HCT116 (cell line): ENCODE data around the gene CENPC. TPM values are rescaled to one million over a fixed set of nuclear protein-coding genes. Genes with fewer than 3 reads are reported as not detected.

Source experiments
- ATAC-seq: fragments of 200-7000 bp; cut with Tn5 transposase; 2 replicates; pipeline ENCODE4 v1.9.1; 2020; ENCODE audit warnings: mild to moderate bottlenecking, moderate library complexity
- BruUV-seq: library from RNA; stranded (reverse); fragments of 400-500 nt; replicated peaks from 2 replicates; lab custom pipeline; 2021; lab: Mats Ljungman, UMichigan
- CTCF ChIA-PET: fragments of 300-600 bp; sonication (Branson Sonifier 250); formaldehyde crosslinking; loops from one replicate; lab custom pipeline; 2021; ENCODE audit warnings: antibody characterized with exemption; lab: Charles Lee
- POLR2A ChIA-PET: fragments of 300-600, 350-600 bp; sonication (Branson Sonifier 250); formaldehyde crosslinking; loops from one replicate; lab custom pipeline; 2021; ENCODE audit warnings: antibody characterized with exemption; lab: Charles Lee
- RAD21 ChIA-PET, 2 experiments: fragments of 300-600 bp; sonication (Branson Sonifier 250); formaldehyde crosslinking; loops; one replicate each; lab custom pipeline; 2023; ENCODE audit warnings: low total read pairs in 2 of 2; ENCODE audit not compliant: uncharacterized antibody in 2 of 2, unreplicated experiment in 2 of 2, low non-redundant PET in 1 of 2; lab: Charles Lee
- DNase-seq: peaks from one replicate; pipeline ENCODE4 v3.0.0-alpha.2; 2010; ENCODE audit warnings: low read depth, low spot score
- H2AFZ ChIP-seq: fragments of 200-600 bp; shearing (Covaris generic), sonication (generic); 2 replicates; pipeline ENCODE4 v1.6.1; 2017; ENCODE audit warnings: low read depth, mixed run types, mixed read lengths, antibody characterized with exemption, low read length; ENCODE audit not compliant: poor library complexity, severe bottlenecking
- H3K27ac ChIP-seq: 2 replicates; pipeline ENCODE4 v1.5.1; 2012; ENCODE audit warnings: low read depth, low read length
- H3K27me3 ChIP-seq: fragments of 200-600 bp; sonication (generic); 2 replicates; pipeline ENCODE4 v1.6.1; 2016; ENCODE audit warnings: mixed run types, low read length, mixed read lengths; ENCODE audit not compliant: insufficient read depth
- H3K36me3 ChIP-seq, 2 experiments: fragments of 200-500 bp in 1 of 2; fragments of 200-600 bp in 1 of 2; sonication (Bioruptor generic) in 1 of 2; sonication (generic) in 1 of 2; 2 replicates each; pipeline versions ENCODE4 v1.5.1 to v1.6.1; 2014 to 2016; ENCODE audit warnings: low read length in 2 of 2, inconsistent platforms in 1 of 2, mixed read lengths in 1 of 2, mixed run types in 1 of 2; ENCODE audit not compliant: insufficient read depth in 2 of 2, control insufficient read depth in 1 of 2
- H3K4me1 ChIP-seq, 2 experiments: fragments of 200-600 bp in 1 of 2; sonication (generic) in 1 of 2; 2 replicates each; pipeline versions ENCODE4 v1.5.1 to v1.6.1; 2012 to 2017; ENCODE audit warnings: low read length in 2 of 2, inconsistent platforms in 1 of 2, mild to moderate bottlenecking in 1 of 2, mixed read lengths in 1 of 2, mixed run types in 1 of 2, moderate library complexity in 1 of 2; ENCODE audit not compliant: insufficient read depth in 2 of 2, control insufficient read depth in 1 of 2
- H3K4me2 ChIP-seq: fragments of 200-600 bp; sonication (generic); 2 replicates; pipeline ENCODE4 v1.6.1; 2017; ENCODE audit warnings: mixed run types, low read length, mixed read lengths
- H3K4me3 ChIP-seq, 2 experiments: fragments of 200-600 bp in 1 of 2; sonication (generic) in 1 of 2; replicated peaks in 1 of 2; 2 replicates each; pipeline ENCODE4 v1.5.1; 2011 to 2016; ENCODE audit warnings: low read length in 2 of 2, control low read depth in 1 of 2, low read depth in 1 of 2, mild to moderate bottlenecking in 1 of 2, mixed read lengths in 1 of 2, mixed run types in 1 of 2
- H3K79me2 ChIP-seq: fragments of 200-600 bp; sonication (generic); 2 replicates; pipeline ENCODE4 v1.6.1; 2017; ENCODE audit warnings: mild to moderate bottlenecking, mixed run types, low read length, moderate library complexity, mixed read lengths; ENCODE audit not compliant: insufficient read depth
- H3K9ac ChIP-seq: fragments of 200-600 bp; sonication (generic); 2 replicates; pipeline ENCODE4 v1.6.1; 2016; ENCODE audit warnings: low read length, mixed read lengths
- H3K9me2 ChIP-seq: fragments of 200-600 bp; sonication (generic), shearing (Covaris generic); 2 replicates; pipeline ENCODE4 v1.6.1; 2017; ENCODE audit warnings: mixed run types, mild to moderate bottlenecking, moderate library complexity; ENCODE audit not compliant: insufficient read depth
- H3K9me3 ChIP-seq, 2 experiments: fragments of 200-500 bp in 1 of 2; fragments of 200-600 bp in 1 of 2; sonication (Bioruptor generic) in 1 of 2; sonication (generic) in 1 of 2; 2 replicates each; pipeline ENCODE4 v1.6.1; 2014 to 2017; ENCODE audit warnings: low read length in 2 of 2, mixed read lengths in 2 of 2, inconsistent platforms in 1 of 2, low read depth in 1 of 2, mild to moderate bottlenecking in 1 of 2, mixed run types in 1 of 2, moderate library complexity in 1 of 2; ENCODE audit not compliant: control insufficient read depth in 1 of 2, insufficient read depth in 1 of 2
- H4K20me1 ChIP-seq: fragments of 200-600 bp; sonication (generic), shearing (Covaris generic); 2 replicates; pipeline ENCODE4 v1.6.1; 2017; ENCODE audit warnings: mixed run types, mild to moderate bottlenecking, moderate library complexity; ENCODE audit not compliant: insufficient read depth
- ATF3 ChIP-seq: IDR thresholded peaks from 2 replicates; pipeline ENCODE4 v1.6.1; 2012
- CTCF ChIP-seq, 3 experiments: fragments of 200-600 bp in 1 of 3; sonication (generic) in 1 of 3; IDR thresholded peaks in 2 of 3; conservative IDR thresholded peaks in 1 of 3; 2 replicates each; pipeline ENCODE4 v1.5.1; 2012 to 2017; ENCODE audit warnings: low read depth in 2 of 3, low read length in 2 of 3, antibody characterized with exemption in 1 of 3, borderline replicate concordance in 1 of 3, control low read depth in 1 of 3, mild to moderate bottlenecking in 1 of 3, mixed read lengths in 1 of 3, mixed run types in 1 of 3, moderate library complexity in 1 of 3; ENCODE audit not compliant: insufficient read depth in 1 of 3
- SIN3A ChIP-seq: IDR thresholded peaks from 2 replicates; pipeline ENCODE4 v1.6.1; 2012; ENCODE audit warnings: low read depth
- SRF ChIP-seq: IDR thresholded peaks from 2 replicates; pipeline ENCODE4 v1.6.1; 2012; ENCODE audit warnings: low read depth
- TCF7L2 ChIP-seq: IDR thresholded peaks from 2 replicates; pipeline ENCODE4 v1.7.0; 2011; ENCODE audit warnings: borderline replicate concordance, inconsistent platforms; ENCODE audit not compliant: insufficient read depth, insufficient read length; ENCODE audit errors: extremely low read depth
- intact Hi-C: fragments of 100-400 bp; cut with micrococcal nuclease; formaldehyde crosslinking; loops from 2 replicates; pipeline ENCODE4 v1.10.0; 2022
- total RNA-seq: library from RNA; stranded (reverse); gene quantifications from one replicate; pipeline ENCODE4 v1.2.1, GENCODE V29; 2021; ENCODE audit not compliant: unreplicated experiment

CENPC gene
- total RNA-seq, 1 experiment from 2014 or later, result 15.4 TPM

GRCh38 chr4:67587156-67587555, 41.9 kb upstream of the CENPC start:
- RAD21 ChIA-PET, result no interaction called here

More at GRCh38 chr4:67587156-67587555, 41.9 kb upstream of the CENPC start:
- Histone ChIP-seq H3K4me2 (no peak overlapping the region), H2AFZ (no peak overlapping the region), H3K9me2 (no peaks in the 10 kb centered on the region), H3K9ac (no peak overlapping the region), H3K9me3 (no peaks in the 10 kb centered on the region), H3K79me2 (no peaks in the 10 kb centered on the region), H4K20me1 (no peaks in the 10 kb centered on the region), H3K4me1 (no peaks in the 10 kb centered on the region), H3K36me3 (no peaks in the 10 kb centered on the region), H3K27ac (no peak overlapping the region), H3K27me3 (no peaks in the 10 kb centered on the region), H3K4me3 (no peak overlapping the region)
- POLR2A ChIA-PET, result no interaction called here
- TF ChIP-seq SIN3A, result no peak
- TF ChIP-seq SRF, result no peak
- no peak for TF ChIP-seq CTCF (IDR thresholded peaks at IDR 0.05 in 2 of 3, conservative IDR thresholded peaks at IDR 0.05 in 1 of 3; ENCODE audit: borderline replicate concordance in 1 of 3, insufficient read depth in 1 of 3, low read depth in 2 of 3, low read length in 2 of 3)
- no peak for TF ChIP-seq TCF7L2
- no peak for TF ChIP-seq ATF3
- ATAC-seq (no peak), DNase-seq (no peak)
- CTCF ChIA-PET, result no interaction called here
- intact Hi-C loops, result no loop called here
- BruUV-seq, result no TSS peak
